Measurements from ENCODE around the gene MYADM.
"Not testable (repeated sequence)": the region's sequence is repeated elsewhere in the genome, so short reads cannot be mapped to it uniquely, and the experiment has no call there.

The MYADM gene

DNA sequence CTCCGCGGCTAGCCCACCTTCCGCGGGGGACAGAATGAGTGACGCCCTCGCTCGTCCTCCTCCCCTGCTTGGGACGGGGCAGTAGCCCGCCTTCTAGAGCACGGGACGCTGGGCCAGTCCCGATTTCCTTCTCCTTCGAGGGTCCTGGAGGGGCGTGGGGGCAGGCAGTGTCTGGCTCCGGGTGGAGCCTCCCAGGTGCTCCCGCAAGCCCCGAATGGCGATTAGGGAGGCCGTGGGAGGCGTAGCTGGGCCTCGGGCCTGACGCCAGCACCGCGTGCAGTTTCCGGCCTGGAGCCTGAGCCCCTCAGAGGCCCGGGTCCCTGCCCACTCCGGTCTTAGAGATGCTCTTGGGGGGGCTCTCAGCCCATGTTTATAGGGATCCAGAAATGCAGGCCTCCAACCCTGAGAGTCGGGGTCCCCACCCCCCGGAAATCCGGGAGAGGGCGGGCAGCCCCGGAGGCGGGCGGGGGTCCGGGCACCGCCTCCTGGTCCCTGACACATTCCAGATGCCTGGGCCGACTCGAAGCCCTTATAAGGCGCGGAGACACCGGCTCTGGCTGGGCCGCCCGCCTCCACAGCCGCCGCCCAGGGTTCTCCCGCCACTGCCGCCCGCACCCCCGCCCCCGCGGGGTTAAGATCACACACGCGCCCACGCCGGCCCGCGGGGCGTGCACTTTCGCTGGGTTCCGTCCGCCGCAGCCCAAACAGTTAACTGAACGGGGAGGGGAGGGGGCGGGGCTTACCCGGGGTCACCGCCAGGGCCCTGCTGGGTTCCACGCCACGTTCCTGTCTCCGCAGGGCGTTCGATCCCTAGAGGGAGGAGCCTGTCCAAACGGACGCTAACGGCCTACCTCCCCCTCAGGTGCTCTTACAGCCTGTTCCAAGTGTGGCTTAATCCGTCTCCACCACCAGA lies 1.5 kb downstream of the MYADM start:
- peak; percentile 77 to 80 for DNase-seq (ENCODE audit: low read depth in 2 of 2)

- not testable (repeated sequence) for DNase-seq (ENCODE audit: low read depth in 2 of 2)
Measured at GRCh38 chr19:53869805-53870484, 2.3 kb downstream of the MYADM start.

DNA sequence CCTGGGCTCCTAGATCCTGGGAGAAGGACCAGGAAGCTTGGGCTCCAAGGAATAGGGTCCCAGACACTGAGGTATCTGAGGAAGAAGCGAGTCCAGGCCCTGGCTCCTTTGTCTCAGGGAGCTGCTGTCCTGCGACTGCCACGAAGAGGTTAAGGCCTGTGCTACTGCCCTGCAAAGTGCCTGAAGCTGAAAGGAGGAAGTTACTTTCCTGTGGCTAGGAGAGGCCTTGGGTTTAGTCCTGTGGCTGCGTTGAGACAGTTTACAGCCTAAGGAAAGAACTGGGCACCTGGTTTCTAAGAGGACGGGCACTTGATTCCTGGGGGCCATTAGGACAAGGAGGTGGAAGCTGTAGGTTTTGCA lies 2.8 kb downstream of the MYADM start:
- DNase-seq (ENCODE audit: low read depth in 2 of 2), result no peak

DNA sequence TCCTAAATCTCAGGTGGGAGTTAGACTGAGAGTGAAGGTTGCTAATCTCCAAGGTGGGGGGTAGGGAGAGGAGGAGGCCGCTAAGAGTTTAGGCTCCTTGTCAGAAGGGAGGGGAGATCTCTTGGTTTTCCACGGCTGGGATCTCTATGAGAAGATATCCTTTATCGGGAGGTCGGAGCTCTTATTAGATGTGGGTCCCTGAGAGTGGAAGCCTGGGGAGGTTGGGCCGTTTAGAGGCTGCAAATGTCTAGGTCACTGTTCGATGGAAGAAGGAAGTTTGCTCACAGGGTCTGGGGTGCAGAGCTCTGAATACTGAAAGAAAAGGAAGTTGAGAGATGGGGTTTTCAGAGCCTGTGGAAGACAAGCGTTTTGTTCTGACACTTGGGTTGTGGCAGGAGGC lies 3.8 kb downstream of the MYADM start:
- no peak for DNase-seq (ENCODE audit: low read depth in 2 of 2)

GRCh38 chr19:53872762-53873161 lies 5.1 kb downstream of the MYADM start:
- no peak for DNase-seq (ENCODE audit: low read depth in 2 of 2)

DNA sequence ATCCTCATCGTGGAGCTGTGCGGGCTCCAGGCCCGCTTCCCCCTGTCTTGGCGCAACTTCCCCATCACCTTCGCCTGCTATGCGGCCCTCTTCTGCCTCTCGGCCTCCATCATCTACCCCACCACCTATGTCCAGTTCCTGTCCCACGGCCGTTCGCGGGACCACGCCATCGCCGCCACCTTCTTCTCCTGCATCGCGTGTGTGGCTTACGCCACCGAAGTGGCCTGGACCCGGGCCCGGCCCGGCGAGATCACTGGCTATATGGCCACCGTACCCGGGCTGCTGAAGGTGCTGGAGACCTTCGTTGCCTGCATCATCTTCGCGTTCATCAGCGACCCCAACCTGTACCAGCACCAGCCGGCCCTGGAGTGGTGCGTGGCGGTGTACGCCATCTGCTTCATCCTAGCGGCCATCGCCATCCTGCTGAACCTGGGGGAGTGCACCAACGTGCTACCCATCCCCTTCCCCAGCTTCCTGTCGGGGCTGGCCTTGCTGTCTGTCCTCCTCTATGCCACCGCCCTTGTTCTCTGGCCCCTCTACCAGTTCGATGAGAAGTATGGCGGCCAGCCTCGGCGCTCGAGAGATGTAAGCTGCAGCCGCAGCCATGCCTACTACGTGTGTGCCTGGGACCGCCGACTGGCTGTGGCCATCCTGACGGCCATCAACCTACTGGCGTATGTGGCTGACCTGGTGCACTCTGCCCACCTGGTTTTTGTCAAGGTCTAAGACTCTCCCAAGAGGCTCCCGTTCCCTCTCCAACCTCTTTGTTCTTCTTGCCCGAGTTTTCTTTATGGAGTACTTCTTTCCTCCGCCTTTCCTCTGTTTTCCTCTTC lies 6.3 kb downstream of the MYADM start:
- DNase-seq (ENCODE audit: low read depth in 2 of 2), result no peak

GRCh38 chr19:53874606-53874990 lies 6.9 kb downstream of the MYADM start:
- DNase-seq (ENCODE audit: low read depth in 2 of 2), result no peak

DNA sequence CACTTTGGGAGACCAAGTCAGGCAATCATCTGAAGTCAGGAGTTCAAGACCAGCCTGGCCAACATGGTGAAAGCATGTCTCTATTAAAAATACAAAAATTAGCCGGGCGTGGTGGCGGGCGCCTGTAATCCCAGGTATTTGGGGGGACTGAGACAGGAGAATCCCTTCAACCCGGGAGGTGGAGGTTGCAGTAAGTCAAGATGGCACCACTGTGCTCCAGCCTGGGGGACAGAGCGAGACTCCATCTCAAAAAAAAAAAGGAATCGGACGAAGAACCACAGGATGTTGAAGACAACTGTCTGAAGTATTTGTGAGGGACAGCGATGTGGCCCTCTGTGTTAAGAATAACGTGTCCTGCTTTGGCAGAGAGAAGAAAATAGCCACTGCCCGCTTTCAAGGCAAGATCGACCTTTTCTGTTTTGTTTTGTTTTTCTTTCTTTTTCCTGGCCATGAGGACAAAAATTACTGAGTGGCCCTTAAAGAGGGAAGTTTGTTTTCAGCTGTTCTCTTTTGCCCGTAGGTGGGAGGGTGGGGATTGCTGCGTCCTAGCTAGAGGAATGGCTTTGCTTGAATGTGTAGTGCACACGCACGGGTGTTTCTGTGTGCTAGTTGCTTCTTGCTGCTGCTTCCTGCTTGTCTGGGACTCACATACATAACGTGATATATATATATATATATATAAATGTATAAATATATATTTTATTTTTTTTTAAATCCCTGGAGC lies 8.1 kb downstream of the MYADM start:
- DNase-seq (ENCODE audit: low read depth in 2 of 2), result no peak

GRCh38 chr19:53876651-53877224 lies 9.1 kb downstream of the MYADM start:
- no peak for DNase-seq (ENCODE audit: low read depth in 2 of 2)

DNA sequence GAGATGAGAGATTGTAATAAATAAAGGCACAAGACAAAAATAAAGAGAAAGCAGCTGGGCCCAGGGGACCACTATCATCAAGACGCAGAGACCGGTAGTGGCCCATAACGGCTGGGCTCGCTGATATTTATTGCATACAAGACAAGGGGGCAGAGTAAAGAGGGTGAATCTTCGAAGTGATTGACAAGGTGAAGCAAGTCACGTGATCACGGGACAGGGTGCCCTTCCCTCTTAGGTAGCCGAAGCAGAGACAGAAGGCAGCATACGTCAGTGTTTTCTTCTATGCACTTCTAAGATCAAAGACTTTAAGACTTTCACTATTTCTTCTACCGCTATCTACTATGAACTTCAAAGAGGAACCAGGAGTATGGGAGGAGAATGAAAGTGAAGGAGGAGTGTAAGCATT lies 9.7 kb downstream of the MYADM start:
- DNase-seq (ENCODE audit: low read depth in 2 of 2), result no peak

DNA sequence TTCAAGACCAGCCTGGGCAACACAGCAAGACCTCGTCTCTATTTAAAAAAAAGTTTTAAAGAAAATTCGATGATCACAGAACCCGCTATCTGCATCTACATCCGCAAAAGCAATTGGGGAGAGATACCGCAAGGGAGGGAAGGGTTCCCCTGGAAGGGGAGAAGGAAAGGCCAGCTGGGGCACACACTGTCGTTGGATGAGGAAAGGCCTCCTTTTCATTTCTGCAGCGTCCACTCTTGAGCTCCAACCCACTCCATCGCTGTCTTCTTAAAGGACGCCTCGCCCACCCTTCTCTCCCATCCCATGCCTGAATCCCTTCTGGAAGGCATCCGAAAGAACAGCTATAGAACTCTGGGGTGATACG lies 11.1 kb downstream of the MYADM start:
- DNase-seq (ENCODE audit: low read depth in 2 of 2), result no peak

GRCh38 chr19:53879140-53880081 lies 11.7 kb downstream of the MYADM start:
- peak; percentile 83 to 85 for DNase-seq (ENCODE audit: low read depth in 2 of 2)

DNA sequence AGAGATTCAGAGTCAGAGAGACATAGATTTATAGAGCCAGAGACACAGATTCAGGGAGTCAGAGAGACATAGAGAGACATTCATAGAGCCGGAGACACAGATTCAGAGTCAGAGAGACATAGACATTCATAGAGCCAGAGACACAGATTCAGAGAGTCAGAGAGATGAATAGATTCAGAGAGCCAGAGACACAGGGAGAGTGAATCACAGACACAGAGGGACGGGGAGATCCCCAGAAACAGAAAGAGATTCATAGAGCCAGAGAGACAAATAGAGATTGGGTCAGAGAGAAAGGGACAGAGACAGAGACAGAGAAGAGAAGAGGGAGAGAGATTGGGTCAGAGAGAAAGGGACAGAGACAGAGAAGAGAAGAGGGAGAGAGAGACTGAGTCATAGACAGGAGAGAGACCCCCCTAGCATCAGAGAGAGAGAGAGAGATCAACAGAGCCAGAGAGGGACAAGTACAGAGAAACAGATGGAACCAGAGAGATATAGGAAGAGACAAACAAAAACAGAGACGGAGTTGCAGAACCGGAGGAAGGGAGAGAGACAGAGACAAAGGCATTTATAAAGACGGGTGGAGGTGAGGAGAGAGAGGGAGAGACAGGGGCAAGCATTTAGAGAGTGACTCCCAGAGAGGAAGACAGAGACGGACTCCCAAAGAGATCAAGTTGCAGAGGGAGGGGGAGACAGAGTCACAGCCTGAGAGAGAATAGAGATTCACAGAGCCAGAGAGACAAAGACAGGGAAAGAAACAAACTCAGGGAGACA lies 13.2 kb downstream of the MYADM start:
- DNase-seq (ENCODE audit: low read depth in 2 of 2), result no peak

- DNase-seq (ENCODE audit: low read depth in 2 of 2), result no peak
Measured at GRCh38 chr19:53881482-53882390, 14.1 kb downstream of the MYADM start, which contains the start of gene PRKCG. Gene PRKCG, plus strand, starts transcription at chr19:53882197. Its CDS starts 298 bp downstream, at chr19:53882495.

DNA sequence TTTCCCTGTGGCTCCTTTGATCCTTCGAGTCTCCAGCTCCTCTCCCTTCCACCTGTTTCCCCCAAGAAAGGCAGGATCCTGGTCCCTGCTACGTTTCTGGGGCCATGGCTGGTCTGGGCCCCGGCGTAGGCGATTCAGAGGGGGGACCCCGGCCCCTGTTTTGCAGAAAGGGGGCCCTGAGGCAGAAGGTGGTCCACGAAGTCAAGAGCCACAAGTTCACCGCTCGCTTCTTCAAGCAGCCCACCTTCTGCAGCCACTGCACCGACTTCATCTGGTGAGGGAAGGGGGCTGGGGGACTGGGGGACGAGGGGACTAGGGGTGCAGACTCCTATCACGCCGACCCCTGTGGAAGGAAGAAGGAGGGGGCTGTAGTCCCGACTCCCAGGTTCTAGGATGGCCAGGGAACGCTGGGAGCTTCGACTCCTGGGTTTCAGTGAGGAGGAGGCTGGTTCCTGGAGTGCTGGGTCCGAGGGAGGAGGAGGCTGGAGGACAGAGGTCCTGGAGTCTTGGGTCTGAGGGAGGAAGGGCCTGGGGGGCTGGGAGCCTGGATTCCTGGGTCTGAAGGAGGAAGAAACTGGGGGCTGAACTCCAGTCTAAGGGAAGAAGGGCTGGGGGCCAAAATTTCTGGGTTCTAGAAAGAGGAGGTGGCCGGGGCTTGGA lies 14.8 kb downstream of the MYADM start:
- DNase-seq (ENCODE audit: low read depth in 2 of 2), result no peak

DNA sequence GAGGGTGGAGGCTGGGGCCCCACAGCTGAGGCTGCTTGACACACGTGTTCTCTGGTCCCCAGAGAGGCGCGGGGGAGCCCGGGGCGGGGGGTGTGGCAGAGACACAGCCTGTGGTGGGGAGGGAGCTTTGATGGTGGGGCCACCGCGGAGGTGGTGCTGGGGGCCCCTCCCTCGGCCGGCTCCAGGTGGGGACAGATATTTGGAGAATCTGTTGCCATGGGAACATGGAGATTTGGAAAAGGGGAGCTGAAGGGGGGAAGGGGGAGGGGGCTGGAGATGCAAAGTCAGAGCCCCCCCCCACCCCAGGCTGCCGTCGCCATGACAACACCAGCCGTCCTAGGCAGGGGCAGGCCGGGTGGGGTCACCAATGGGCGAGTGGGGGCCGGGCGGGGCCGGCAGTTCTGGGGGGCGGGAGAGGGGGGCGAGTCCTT lies 15.6 kb downstream of the MYADM start:
- DNase-seq (ENCODE audit: low read depth in 2 of 2), result no peak

DNA sequence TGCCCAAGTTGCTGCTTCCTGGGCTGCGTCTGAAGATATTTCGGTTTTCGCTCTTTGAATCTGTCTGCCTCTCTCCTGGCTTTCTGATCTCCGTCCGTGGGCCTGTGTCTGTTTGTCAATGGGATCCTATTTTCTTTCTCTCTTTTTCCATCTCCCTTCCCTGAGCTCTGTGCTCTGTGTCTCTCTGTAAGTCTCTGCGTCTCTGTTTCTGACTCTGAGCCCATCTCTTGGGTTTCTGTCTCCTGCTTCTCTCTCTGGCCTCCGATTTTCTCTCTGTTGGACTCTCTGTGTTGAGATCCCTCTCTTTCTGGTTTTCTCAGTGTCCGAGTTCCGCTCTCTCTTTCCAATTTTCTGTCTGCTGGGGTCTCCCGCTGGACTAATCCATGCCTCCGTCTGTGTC lies 16.1 kb downstream of the MYADM start:
- no peak for DNase-seq (ENCODE audit: low read depth in 2 of 2)

DNA sequence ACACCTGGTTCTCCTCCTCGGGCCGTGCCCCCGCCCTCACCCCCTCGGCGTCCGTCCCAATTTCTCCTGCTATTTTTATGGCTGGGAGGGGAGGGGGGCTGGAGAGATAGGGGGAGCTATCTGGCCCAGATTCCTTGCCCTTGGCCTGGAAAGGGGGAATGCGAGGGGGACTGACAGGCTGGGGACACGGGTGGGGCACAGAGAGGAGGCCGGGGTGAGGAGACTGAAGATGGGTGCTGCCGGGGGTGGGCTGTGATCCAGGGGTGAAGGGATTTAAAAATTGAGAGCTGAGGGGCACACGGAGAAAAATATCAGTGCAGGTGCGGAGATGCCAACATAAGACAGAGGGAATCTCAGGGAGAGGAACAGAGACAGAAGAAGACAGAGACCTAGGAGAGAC lies 16.6 kb downstream of the MYADM start:
- DNase-seq (ENCODE audit: low read depth in 2 of 2), result no peak

All from fibroblast of skin of left quadriceps (primary cell).